ENCODE measurements around the gene STXBP5L. TPM values are rescaled to one million over a fixed set of nuclear protein-coding genes. Genes with fewer than 3 reads are reported as not detected.
"Not testable (repeated sequence)": the region's sequence is repeated elsewhere in the genome, so short reads cannot be mapped to it uniquely, and the experiment has no call there.

Gene STXBP5L
- total and polyA plus RNA-seq, 12 donors = 0.60 to 8.4 (median 2.1) TPM

- Histone ChIP-seq H3K4me3 (no peak overlapping the region), H3K9me3 (replicated peaks in 1 of 3) (no peaks in the 10 kb centered on the region), H3K36me3 (replicated peaks in 1 of 2) (no peaks in the 10 kb centered on the region), H3K4me1 (replicated peaks in 1 of 2) (no peaks in the 10 kb centered on the region), H3K27ac (no peak overlapping the region), H3K27me3 (no peaks in the 10 kb centered on the region)
- DNase-seq = no peak
- TF ChIP-seq CTCF (IDR thresholded peaks at IDR 0.05) (no peak), POLR2A (IDR thresholded peaks at IDR 0.05) (no peak)
- intact Hi-C loops (cut with DNase I) = no loop called here
Measured at GRCh38 chr3:121324320-121324719, 416.3 kb downstream of the STXBP5L start.

GRCh38 chr3:121330118-121330517 is 422.1 kb downstream of the STXBP5L start:
- TF ChIP-seq POLR2A (IDR thresholded peaks at IDR 0.05) (no peak), CTCF (IDR thresholded peaks at IDR 0.05) (no peak)
- intact Hi-C loops (cut with DNase I) = no loop called here
- 95 to 100% (median 95%) methylated on average over 1 of the region's 1 CpG; no CpG with 5 or more reads in 1 of the 4 donors for WGBS, 4 donors
- no peak overlapping the region for H3K4me3 ChIP-seq
- H3K27ac ChIP-seq = no peak overlapping the region
- DNase-seq = no peak
- H3K36me3 ChIP-seq (replicated peaks in 1 of 2) = no peaks in the 10 kb centered on the region
- no peaks in the 10 kb centered on the region for H3K4me1 ChIP-seq (replicated peaks in 1 of 2)
- no peaks in the 10 kb centered on the region for H3K9me3 ChIP-seq (replicated peaks in 1 of 3)
- H3K27me3 ChIP-seq = no peaks in the 10 kb centered on the region

GRCh38 chr3:121330634-121331033 is 422.6 kb downstream of the STXBP5L start:
- H3K4me1 ChIP-seq (replicated peaks in 1 of 2) = no peaks in the 10 kb centered on the region
- H3K36me3 ChIP-seq (replicated peaks in 1 of 2) = no peaks in the 10 kb centered on the region
- no peaks in the 10 kb centered on the region for H3K9me3 ChIP-seq (replicated peaks in 1 of 3)
- WGBS, 4 donors = 79 to 96% (median 81%) methylated on average over 4 of the region's 4 CpGs
- no peaks in the 10 kb centered on the region for H3K27me3 ChIP-seq
- TF ChIP-seq CTCF (IDR thresholded peaks at IDR 0.05) (no peak), POLR2A (IDR thresholded peaks at IDR 0.05) (no peak)
- DNase-seq = no peak
- H3K4me3 ChIP-seq = no peak overlapping the region
- intact Hi-C loops (cut with DNase I) = no loop called here
- H3K27ac ChIP-seq = no peak overlapping the region

GRCh38 chr3:121355960-121356359 is 448.0 kb downstream of the STXBP5L start:
- H3K4me1 ChIP-seq (replicated peaks in 1 of 2); H3K27me3 ChIP-seq; intact Hi-C loops (cut with DNase I); H3K4me3 ChIP-seq; DNase-seq; H3K27ac ChIP-seq; H3K9me3 ChIP-seq (replicated peaks in 1 of 3); H3K36me3 ChIP-seq (replicated peaks in 1 of 2): not testable (repeated sequence)
- WGBS, 4 donors = 67 to 89% (median 87%) methylated on average over 2 to 5 of the region's 5 CpGs

GRCh38 chr3:121362035-121362734 is 454.2 kb downstream of the STXBP5L start:
- Histone ChIP-seq H3K4me3 (no peak overlapping the region), H3K4me1 (replicated peaks in 1 of 2) (no peaks in the 10 kb centered on the region), H3K9me3 (replicated peaks in 1 of 3) (peaks cover 0 to 4% (median 0%) of the 10 kb centered on the region in 3 donors), H3K36me3 (replicated peaks in 1 of 2) (no peaks in the 10 kb centered on the region), H3K27me3 (no peaks in the 10 kb centered on the region), H3K27ac (no peak overlapping the region)
- no peak for DNase-seq
- TF ChIP-seq CTCF (IDR thresholded peaks at IDR 0.05) (no peak), POLR2A (IDR thresholded peaks at IDR 0.05) (no peak)
- intact Hi-C loops (cut with DNase I) = no loop called here
- 68 to 74% (median 70%) methylated on average over 1 to 2 of the region's 2 CpGs; no CpG with 5 or more reads in 1 of the 4 donors for WGBS, 4 donors

GRCh38 chr3:121388308-121388707 is 480.3 kb downstream of the STXBP5L start:
- H3K27ac ChIP-seq; intact Hi-C loops (cut with DNase I); H3K4me1 ChIP-seq (replicated peaks in 1 of 2); H3K36me3 ChIP-seq (replicated peaks in 1 of 2); DNase-seq; H3K9me3 ChIP-seq (replicated peaks in 1 of 3); H3K27me3 ChIP-seq; H3K4me3 ChIP-seq: not testable (repeated sequence)
- 79 to 88% (median 83%) methylated on average over 3 of the region's 3 CpGs for WGBS, 4 donors

- H3K27me3 ChIP-seq; H3K27ac ChIP-seq; H3K4me1 ChIP-seq (replicated peaks in 1 of 2); H3K9me3 ChIP-seq (replicated peaks in 1 of 3); H3K36me3 ChIP-seq (replicated peaks in 1 of 2); H3K4me3 ChIP-seq; DNase-seq; intact Hi-C loops (cut with DNase I): not testable (repeated sequence)
- WGBS, 4 donors = 0 to 60% methylated on average over 1 of the region's 1 CpG; no CpG with 5 or more reads in 2 of the 4 donors
Measured at GRCh38 chr3:121395967-121396366, 488.0 kb downstream of the STXBP5L start.
